HL-60 (cell line): ENCODE data around the gene IL1R1.

ENCODE experiments used
- CTCF ChIP-seq: IDR thresholded peaks from one replicate; pipeline ENCODE4 v1.5.1; 2011; ENCODE audit warnings: low read length, control low read depth, inconsistent platforms; ENCODE audit not compliant: insufficient read depth
- POLR2AphosphoS5 ChIP-seq: IDR thresholded peaks from 2 replicates; pipeline ENCODE4 v1.6.1; 2012; ENCODE audit warnings: low read depth
- SPI1 ChIP-seq: IDR thresholded peaks from 2 replicates; pipeline ENCODE4 v1.6.1; 2012; ENCODE audit warnings: low read depth, mild to moderate bottlenecking, borderline replicate concordance
- TF ChIP-seq, protein P1 (sequence below): IDR thresholded peaks from 2 replicates; pipeline ENCODE4 v1.6.1; 2012; ENCODE audit warnings: low read depth; ENCODE audit not compliant: insufficient replicate concordance

GRCh38 chr2:102100371-102101096, 42.0 kb upstream of the IL1R1 start:
- TF ChIP-seq CTCF (no peak), SPI1 (no peak), POLR2AphosphoS5 (no peak)
- TF ChIP-seq, protein P1, sequence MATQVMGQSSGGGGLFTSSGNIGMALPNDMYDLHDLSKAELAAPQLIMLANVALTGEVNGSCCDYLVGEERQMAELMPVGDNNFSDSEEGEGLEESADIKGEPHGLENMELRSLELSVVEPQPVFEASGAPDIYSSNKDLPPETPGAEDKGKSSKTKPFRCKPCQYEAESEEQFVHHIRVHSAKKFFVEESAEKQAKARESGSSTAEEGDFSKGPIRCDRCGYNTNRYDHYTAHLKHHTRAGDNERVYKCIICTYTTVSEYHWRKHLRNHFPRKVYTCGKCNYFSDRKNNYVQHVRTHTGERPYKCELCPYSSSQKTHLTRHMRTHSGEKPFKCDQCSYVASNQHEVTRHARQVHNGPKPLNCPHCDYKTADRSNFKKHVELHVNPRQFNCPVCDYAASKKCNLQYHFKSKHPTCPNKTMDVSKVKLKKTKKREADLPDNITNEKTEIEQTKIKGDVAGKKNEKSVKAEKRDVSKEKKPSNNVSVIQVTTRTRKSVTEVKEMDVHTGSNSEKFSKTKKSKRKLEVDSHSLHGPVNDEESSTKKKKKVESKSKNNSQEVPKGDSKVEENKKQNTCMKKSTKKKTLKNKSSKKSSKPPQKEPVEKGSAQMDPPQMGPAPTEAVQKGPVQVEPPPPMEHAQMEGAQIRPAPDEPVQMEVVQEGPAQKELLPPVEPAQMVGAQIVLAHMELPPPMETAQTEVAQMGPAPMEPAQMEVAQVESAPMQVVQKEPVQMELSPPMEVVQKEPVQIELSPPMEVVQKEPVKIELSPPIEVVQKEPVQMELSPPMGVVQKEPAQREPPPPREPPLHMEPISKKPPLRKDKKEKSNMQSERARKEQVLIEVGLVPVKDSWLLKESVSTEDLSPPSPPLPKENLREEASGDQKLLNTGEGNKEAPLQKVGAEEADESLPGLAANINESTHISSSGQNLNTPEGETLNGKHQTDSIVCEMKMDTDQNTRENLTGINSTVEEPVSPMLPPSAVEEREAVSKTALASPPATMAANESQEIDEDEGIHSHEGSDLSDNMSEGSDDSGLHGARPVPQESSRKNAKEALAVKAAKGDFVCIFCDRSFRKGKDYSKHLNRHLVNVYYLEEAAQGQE = no peak
